ENCODE measurements around the gene MANSC4.
A peak's percentile ranks its signal among the peaks of the same experiment; 100 is the strongest.

The MANSC4 gene

GRCh38 chr12:27796128-27796527 is 16.1 kb upstream of the MANSC4 start:
- H3K27me3 ChIP-seq (ENCODE audit: control insufficient read depth, insufficient read depth, low read length): no peaks in the 10 kb centered on the region
- H3K4me1 ChIP-seq (ENCODE audit: control insufficient read depth, insufficient read depth, low read length): no peaks in the 10 kb centered on the region
- H3K9me3 ChIP-seq (ENCODE audit: control insufficient read depth, low read length): no peaks in the 10 kb centered on the region
- H3K36me3 ChIP-seq (ENCODE audit: control insufficient read depth, insufficient read depth, low read length): no peaks in the 10 kb centered on the region
- H3K4me3 ChIP-seq (ENCODE audit: low read length): no peak overlapping the region
- no peak overlapping the region for H3K9ac ChIP-seq (ENCODE audit: low read length)

- Histone ChIP-seq H3K4me3 (ENCODE audit: low read length) (no peak overlapping the region), H3K9me3 (ENCODE audit: control insufficient read depth, low read length) (no peaks in the 10 kb centered on the region), H3K36me3 (ENCODE audit: control insufficient read depth, insufficient read depth, low read length) (no peaks in the 10 kb centered on the region), H3K4me1 (ENCODE audit: control insufficient read depth, insufficient read depth, low read length) (no peaks in the 10 kb centered on the region), H3K9ac (ENCODE audit: low read length) (no peak overlapping the region), H3K27me3 (ENCODE audit: control insufficient read depth, insufficient read depth, low read length) (no peaks in the 10 kb centered on the region)
Measured at GRCh38 chr12:27794818-27795584, 15.0 kb upstream of the MANSC4 start.

- H3K9me3 ChIP-seq (ENCODE audit: control insufficient read depth, low read length): no peaks in the 10 kb centered on the region
- H3K36me3 ChIP-seq (ENCODE audit: control insufficient read depth, insufficient read depth, low read length): peaks cover 2% of the 10 kb centered on the region
- H3K4me1 ChIP-seq (ENCODE audit: control insufficient read depth, insufficient read depth, low read length): no peaks in the 10 kb centered on the region
- H3K4me3 ChIP-seq (ENCODE audit: low read length): no peak overlapping the region
- H3K9ac ChIP-seq (ENCODE audit: low read length): no peak overlapping the region
- H3K27me3 ChIP-seq (ENCODE audit: control insufficient read depth, insufficient read depth, low read length): no peaks in the 10 kb centered on the region
Measured at GRCh38 chr12:27790179-27790578, 10.1 kb upstream of the MANSC4 start.

- no peak overlapping the region for H3K9ac ChIP-seq (ENCODE audit: low read length)
- H3K27me3 ChIP-seq (ENCODE audit: control insufficient read depth, insufficient read depth, low read length): no peaks in the 10 kb centered on the region
- H3K9me3 ChIP-seq (ENCODE audit: control insufficient read depth, low read length): no peaks in the 10 kb centered on the region
- no peaks in the 10 kb centered on the region for H3K4me1 ChIP-seq (ENCODE audit: control insufficient read depth, insufficient read depth, low read length)
- no peak overlapping the region for H3K4me3 ChIP-seq (ENCODE audit: low read length)
- H3K36me3 ChIP-seq (ENCODE audit: control insufficient read depth, insufficient read depth, low read length): peaks cover 2% of the 10 kb centered on the region
Measured at GRCh38 chr12:27787559-27787958, 7.5 kb upstream of the MANSC4 start.

GRCh38 chr12:27785882-27786570 is 6.0 kb upstream of the MANSC4 start:
- Histone ChIP-seq H3K4me1 (ENCODE audit: control insufficient read depth, insufficient read depth, low read length) (peaks cover 9% of the 10 kb centered on the region), H3K27me3 (ENCODE audit: control insufficient read depth, insufficient read depth, low read length) (no peaks in the 10 kb centered on the region), H3K36me3 (ENCODE audit: control insufficient read depth, insufficient read depth, low read length) (peaks cover 2% of the 10 kb centered on the region), H3K9ac (ENCODE audit: low read length) (no peak overlapping the region), H3K4me3 (ENCODE audit: low read length) (no peak overlapping the region), H3K9me3 (ENCODE audit: control insufficient read depth, low read length) (no peaks in the 10 kb centered on the region)

- no peaks in the 10 kb centered on the region for H3K27me3 ChIP-seq (ENCODE audit: control insufficient read depth, insufficient read depth, low read length)
- peaks cover 16% of the 10 kb centered on the region for H3K4me1 ChIP-seq (ENCODE audit: control insufficient read depth, insufficient read depth, low read length)
- H3K9ac ChIP-seq (ENCODE audit: low read length): no peak overlapping the region
- no peaks in the 10 kb centered on the region for H3K9me3 ChIP-seq (ENCODE audit: control insufficient read depth, low read length)
- no peaks in the 10 kb centered on the region for H3K36me3 ChIP-seq (ENCODE audit: control insufficient read depth, insufficient read depth, low read length)
- no peak overlapping the region for H3K4me3 ChIP-seq (ENCODE audit: low read length)
Measured at GRCh38 chr12:27782481-27782880, 2.4 kb upstream of the MANSC4 start.

- H3K9me3 ChIP-seq (ENCODE audit: control insufficient read depth, low read length): no peaks in the 10 kb centered on the region
- H3K36me3 ChIP-seq (ENCODE audit: control insufficient read depth, insufficient read depth, low read length): no peaks in the 10 kb centered on the region
- no peaks in the 10 kb centered on the region for H3K27me3 ChIP-seq (ENCODE audit: control insufficient read depth, insufficient read depth, low read length)
- peak overlapping the region; percentile 74 for H3K4me3 ChIP-seq (ENCODE audit: low read length)
- H3K9ac ChIP-seq (ENCODE audit: low read length): peak overlapping the region; percentile 81
- peaks cover 16% of the 10 kb centered on the region for H3K4me1 ChIP-seq (ENCODE audit: control insufficient read depth, insufficient read depth, low read length)
Measured at GRCh38 chr12:27781680-27782079, 1.6 kb upstream of the MANSC4 start.

GRCh38 chr12:27780612-27781408 is 774 bp upstream of the MANSC4 start:
- Histone ChIP-seq H3K9ac (ENCODE audit: low read length) (peak overlapping the region; percentile 81), H3K4me1 (ENCODE audit: control insufficient read depth, insufficient read depth, low read length) (peaks cover 16% of the 10 kb centered on the region), H3K36me3 (ENCODE audit: control insufficient read depth, insufficient read depth, low read length) (no peaks in the 10 kb centered on the region), H3K4me3 (ENCODE audit: low read length) (peak overlapping the region; percentile 74), H3K27me3 (ENCODE audit: control insufficient read depth, insufficient read depth, low read length) (no peaks in the 10 kb centered on the region), H3K9me3 (ENCODE audit: control insufficient read depth, low read length) (no peaks in the 10 kb centered on the region)

- H3K27me3 ChIP-seq (ENCODE audit: control insufficient read depth, insufficient read depth, low read length): no peaks in the 10 kb centered on the region
- peak overlapping the region; percentile 81 for H3K9ac ChIP-seq (ENCODE audit: low read length)
- H3K4me3 ChIP-seq (ENCODE audit: low read length): peak overlapping the region; percentile 47
- H3K4me1 ChIP-seq (ENCODE audit: control insufficient read depth, insufficient read depth, low read length): peaks cover 16% of the 10 kb centered on the region
- no peaks in the 10 kb centered on the region for H3K36me3 ChIP-seq (ENCODE audit: control insufficient read depth, insufficient read depth, low read length)
- H3K9me3 ChIP-seq (ENCODE audit: control insufficient read depth, low read length): no peaks in the 10 kb centered on the region
Measured at GRCh38 chr12:27779416-27779919, 568 bp downstream of the MANSC4 start.

GRCh38 chr12:27778206-27778605 is 1.8 kb downstream of the MANSC4 start:
- no peak overlapping the region for H3K9ac ChIP-seq (ENCODE audit: low read length)
- no peaks in the 10 kb centered on the region for H3K9me3 ChIP-seq (ENCODE audit: control insufficient read depth, low read length)
- H3K27me3 ChIP-seq (ENCODE audit: control insufficient read depth, insufficient read depth, low read length): no peaks in the 10 kb centered on the region
- H3K36me3 ChIP-seq (ENCODE audit: control insufficient read depth, insufficient read depth, low read length): no peaks in the 10 kb centered on the region
- peaks cover 16% of the 10 kb centered on the region for H3K4me1 ChIP-seq (ENCODE audit: control insufficient read depth, insufficient read depth, low read length)
- no peak overlapping the region for H3K4me3 ChIP-seq (ENCODE audit: low read length)

GRCh38 chr12:27777141-27777540 is 2.9 kb downstream of the MANSC4 start:
- no peak overlapping the region for H3K4me3 ChIP-seq (ENCODE audit: low read length)
- H3K4me1 ChIP-seq (ENCODE audit: control insufficient read depth, insufficient read depth, low read length): peaks cover 16% of the 10 kb centered on the region
- H3K27me3 ChIP-seq (ENCODE audit: control insufficient read depth, insufficient read depth, low read length): no peaks in the 10 kb centered on the region
- no peaks in the 10 kb centered on the region for H3K36me3 ChIP-seq (ENCODE audit: control insufficient read depth, insufficient read depth, low read length)
- no peak overlapping the region for H3K9ac ChIP-seq (ENCODE audit: low read length)
- H3K9me3 ChIP-seq (ENCODE audit: control insufficient read depth, low read length): no peaks in the 10 kb centered on the region
